ENCODE data around the gene SPI1.

DNA sequence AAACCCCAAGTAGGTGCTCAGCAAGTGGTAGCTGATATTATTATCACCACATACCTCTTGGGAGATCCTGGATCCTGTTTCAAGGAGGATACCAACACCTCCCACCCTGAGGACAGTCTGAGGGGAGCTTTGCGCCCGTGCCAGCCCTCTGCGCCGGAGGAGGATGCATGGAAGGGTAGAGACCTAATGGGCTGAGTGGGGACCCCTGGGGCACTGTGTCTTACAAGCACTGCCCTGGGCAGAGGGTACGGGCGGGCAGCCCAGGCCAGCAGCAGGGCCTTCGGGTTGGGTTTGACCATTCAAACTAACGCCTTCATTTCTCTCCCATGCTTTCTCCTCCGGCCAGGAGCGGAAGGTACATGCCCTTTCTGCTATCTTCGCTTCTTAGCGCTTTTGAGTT is 52.1 kb downstream of the SPI1 start:
- TF ChIP-seq EZH2 (IDR thresholded peaks at IDR 0.05; ENCODE audit: insufficient read depth, low read length): no peak
- TF ChIP-seq, protein P1, sequence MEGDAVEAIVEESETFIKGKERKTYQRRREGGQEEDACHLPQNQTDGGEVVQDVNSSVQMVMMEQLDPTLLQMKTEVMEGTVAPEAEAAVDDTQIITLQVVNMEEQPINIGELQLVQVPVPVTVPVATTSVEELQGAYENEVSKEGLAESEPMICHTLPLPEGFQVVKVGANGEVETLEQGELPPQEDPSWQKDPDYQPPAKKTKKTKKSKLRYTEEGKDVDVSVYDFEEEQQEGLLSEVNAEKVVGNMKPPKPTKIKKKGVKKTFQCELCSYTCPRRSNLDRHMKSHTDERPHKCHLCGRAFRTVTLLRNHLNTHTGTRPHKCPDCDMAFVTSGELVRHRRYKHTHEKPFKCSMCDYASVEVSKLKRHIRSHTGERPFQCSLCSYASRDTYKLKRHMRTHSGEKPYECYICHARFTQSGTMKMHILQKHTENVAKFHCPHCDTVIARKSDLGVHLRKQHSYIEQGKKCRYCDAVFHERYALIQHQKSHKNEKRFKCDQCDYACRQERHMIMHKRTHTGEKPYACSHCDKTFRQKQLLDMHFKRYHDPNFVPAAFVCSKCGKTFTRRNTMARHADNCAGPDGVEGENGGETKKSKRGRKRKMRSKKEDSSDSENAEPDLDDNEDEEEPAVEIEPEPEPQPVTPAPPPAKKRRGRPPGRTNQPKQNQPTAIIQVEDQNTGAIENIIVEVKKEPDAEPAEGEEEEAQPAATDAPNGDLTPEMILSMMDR (IDR thresholded peaks at IDR 0.05; ENCODE audit: insufficient read depth, low read depth, low read length): no peak

Measured in astrocyte (in vitro differentiated cells and primary cell).